ENCODE data around the gene GAPVD1.

Gene GAPVD1

GRCh38 chr9:125407974-125408900 lies 146.6 kb downstream of the GAPVD1 start:
- peak; percentile 82 for DNase-seq

- no peak for DNase-seq
Observed at GRCh38 chr9:125409217-125409636, 147.6 kb downstream of the GAPVD1 start.

- DNase-seq: peak; percentile 57
Observed at GRCh38 chr9:125409637-125410521, 148.3 kb downstream of the GAPVD1 start.

GRCh38 chr9:125410522-125410894 lies 148.9 kb downstream of the GAPVD1 start:
- DNase-seq: no peak

- DNase-seq: no peak
Observed at GRCh38 chr9:125411171-125411756, 149.6 kb downstream of the GAPVD1 start.

- DNase-seq: no peak
Observed at GRCh38 chr9:125412166-125412565, 150.5 kb downstream of the GAPVD1 start.

- DNase-seq: no peak
Observed at GRCh38 chr9:125413579-125413978, 152.0 kb downstream of the GAPVD1 start.

- no peak for DNase-seq
Observed at GRCh38 chr9:125415583-125416460, 154.2 kb downstream of the GAPVD1 start.

GRCh38 chr9:125416517-125416916 lies 154.9 kb downstream of the GAPVD1 start:
- no peak for DNase-seq
